Stimulated activated CD8-positive, alpha-beta memory T cell treated with anti-CD3 and anti-CD28 coated beads, Interleukin-12 subunit alpha, Interleukin-12 subunit beta, amount 100 ng/mL, for 4 hours (primary cell): ENCODE measurements around the gene C4orf46.

Experiments used
- DNase-seq: peaks from one replicate; pipeline ENCODE4 v3.0.0-alpha.2; 2020; ENCODE audit warnings: low read depth

Gene C4orf46

GRCh38 chr4:158652920-158653319 lies 18.8 kb downstream of the C4orf46 start:
- no peak for DNase-seq

GRCh38 chr4:158649111-158649680 lies 22.5 kb downstream of the C4orf46 start:
- no peak for DNase-seq

- DNase-seq: no peak
Observed at GRCh38 chr4:158644760-158645159, 26.9 kb downstream of the C4orf46 start.

- no peak for DNase-seq
Observed at GRCh38 chr4:158644356-158644755, 27.3 kb downstream of the C4orf46 start.

GRCh38 chr4:158636619-158637018 lies 35.1 kb downstream of the C4orf46 start:
- DNase-seq: no peak

- no peak for DNase-seq
Observed at GRCh38 chr4:158630893-158631292, 40.8 kb downstream of the C4orf46 start.

GRCh38 chr4:158625544-158625943 lies 46.1 kb downstream of the C4orf46 start:
- no peak for DNase-seq

- no peak for DNase-seq
Observed at GRCh38 chr4:158624889-158625478, 46.7 kb downstream of the C4orf46 start.

- DNase-seq: no peak
Observed at GRCh38 chr4:158622251-158622650, 49.4 kb downstream of the C4orf46 start.

GRCh38 chr4:158621729-158622128 lies 50.0 kb downstream of the C4orf46 start:
- DNase-seq: no peak

GRCh38 chr4:158617956-158618355 lies 53.7 kb downstream of the C4orf46 start:
- DNase-seq: no peak
